Liver (tissue), 9 donors: ENCODE results near the gene RESF1. TPM values are rescaled to one million over a fixed set of nuclear protein-coding genes. Genes with fewer than 3 reads are reported as not detected.

Experiments
- DNase-seq: peaks from one replicate; pipeline ENCODE4 v3.0.0-alpha.2; 2017; ENCODE audit warnings: low spot score
- H3K27ac ChIP-seq, 2 donors: one replicate each; pipeline ENCODE4 v1.7.0; 2013; ENCODE audit warnings: inconsistent platforms in 2 of 2, low read length in 2 of 2, control low read depth in 1 of 2, low read depth in 1 of 2, mild to moderate bottlenecking in 1 of 2
- H3K27me3 ChIP-seq, 4 donors: one replicate each; pipeline versions ENCODE4 v1.6.1 to v1.7.0; 2013; ENCODE audit warnings: low read length in 3 of 4, inconsistent platforms in 1 of 4, mild to moderate bottlenecking in 1 of 4, moderate library complexity in 1 of 4; ENCODE audit not compliant: control insufficient read depth in 4 of 4, insufficient read depth in 4 of 4
- H3K36me3 ChIP-seq, 4 donors: one replicate each; pipeline versions ENCODE4 v1.6.1 to v1.7.0; 2013; ENCODE audit warnings: low read length in 3 of 4, mild to moderate bottlenecking in 3 of 4, low read depth in 1 of 4, moderate library complexity in 1 of 4; ENCODE audit not compliant: control insufficient read depth in 4 of 4, insufficient read depth in 3 of 4
- H3K4me1 ChIP-seq, 4 donors: one replicate each; pipeline versions ENCODE4 v1.6.1 to v1.7.0; 2013; ENCODE audit warnings: low read length in 3 of 4, mild to moderate bottlenecking in 3 of 4, moderate library complexity in 1 of 4; ENCODE audit not compliant: control insufficient read depth in 4 of 4, insufficient read depth in 4 of 4
- H3K4me3 ChIP-seq, 3 donors: one replicate each; pipeline versions ENCODE4 v1.6.1 to v1.7.0; 2013; ENCODE audit warnings: low read length in 3 of 3, control low read depth in 1 of 3, low read depth in 1 of 3, mild to moderate bottlenecking in 1 of 3
- H3K9ac ChIP-seq, 2 donors: one replicate each; pipeline ENCODE4 v1.7.0; 2013; ENCODE audit warnings: low read length in 2 of 2, mild to moderate bottlenecking in 2 of 2, moderate library complexity in 2 of 2, control low read depth in 1 of 2, low read depth in 1 of 2
- H3K9me3 ChIP-seq, 4 donors: one replicate each; pipeline versions ENCODE4 v1.6.1 to v1.7.0; 2013; ENCODE audit warnings: low read length in 3 of 4; ENCODE audit not compliant: control insufficient read depth in 4 of 4
- ATF3 ChIP-seq: IDR thresholded peaks from 2 replicates; pipeline ENCODE4 v1.6.1; 2016; ENCODE audit warnings: antibody characterized with exemption
- CTCF ChIP-seq: fragments of 150-350 bp; IDR thresholded peaks from 2 replicates; pipeline ENCODE4 v1.5.1; 2017; ENCODE audit warnings: improper control_type of control experiment, low read depth, low read length; ENCODE audit not compliant: missing input control
- EGR1 ChIP-seq, 2 donors: IDR thresholded peaks; 2 replicates each; pipeline ENCODE4 v1.6.1; 2016 to 2018; ENCODE audit warnings: antibody characterized with exemption in 2 of 2, low read depth in 2 of 2
- FOXA1 ChIP-seq: IDR thresholded peaks from 2 replicates; pipeline ENCODE4 v1.6.1; 2016; ENCODE audit warnings: antibody characterized with exemption
- FOXA2 ChIP-seq: IDR thresholded peaks from 2 replicates; pipeline ENCODE4 v1.6.1; 2016; ENCODE audit warnings: antibody characterized with exemption
- GABPA ChIP-seq, 2 donors: IDR thresholded peaks in 1 of 2; conservative IDR thresholded peaks in 1 of 2; 2 replicates each; pipeline ENCODE4 v1.6.1; 2016; ENCODE audit warnings: antibody characterized with exemption in 2 of 2, mild to moderate bottlenecking in 1 of 2, moderate library complexity in 1 of 2
- HNF4A ChIP-seq, 2 donors: conservative IDR thresholded peaks; 2 replicates each; pipeline ENCODE4 v1.6.1; 2016; ENCODE audit warnings: antibody characterized with exemption in 2 of 2, mild to moderate bottlenecking in 2 of 2
- HNF4G ChIP-seq: IDR thresholded peaks from 2 replicates; pipeline ENCODE4 v1.6.1; 2016; ENCODE audit warnings: antibody characterized with exemption
- JUND ChIP-seq, 2 donors: IDR thresholded peaks; 2 replicates each; pipeline ENCODE4 v1.6.1; 2016; ENCODE audit warnings: antibody characterized with exemption in 2 of 2
- MAX ChIP-seq: IDR thresholded peaks from 2 replicates; pipeline ENCODE4 v1.6.1; 2016; ENCODE audit warnings: antibody characterized with exemption
- NR2F2 ChIP-seq: IDR thresholded peaks from 2 replicates; pipeline ENCODE4 v1.6.1; 2016; ENCODE audit warnings: antibody characterized with exemption
- RAD21 ChIP-seq, 2 donors: IDR thresholded peaks; 2 replicates each; pipeline ENCODE4 v1.6.1; 2016; ENCODE audit warnings: antibody characterized with exemption in 2 of 2, mild to moderate bottlenecking in 2 of 2
- REST ChIP-seq: IDR thresholded peaks from 2 replicates; pipeline ENCODE4 v1.6.1; 2016; ENCODE audit warnings: antibody characterized with exemption, mild to moderate bottlenecking
- RXRA ChIP-seq, 2 donors: IDR thresholded peaks; 2 replicates each; pipeline ENCODE4 v1.6.1; 2017 to 2018; ENCODE audit warnings: antibody characterized with exemption in 2 of 2, mild to moderate bottlenecking in 1 of 2
- SP1 ChIP-seq: IDR thresholded peaks from 2 replicates; pipeline ENCODE4 v1.6.1; 2018; ENCODE audit warnings: antibody characterized with exemption, mild to moderate bottlenecking
- TAF1 ChIP-seq: conservative IDR thresholded peaks from 2 replicates; pipeline ENCODE4 v1.6.1; 2016; ENCODE audit warnings: antibody characterized with exemption, mild to moderate bottlenecking
- YY1 ChIP-seq: IDR thresholded peaks from 2 replicates; pipeline ENCODE4 v1.6.1; 2016; ENCODE audit warnings: antibody characterized with exemption, mild to moderate bottlenecking
- ZBTB33 ChIP-seq: IDR thresholded peaks from 2 replicates; pipeline ENCODE4 v1.6.1; 2016; ENCODE audit warnings: antibody characterized with exemption
- WGBS: extraction: QIAGEN DNeasy Blood & Tissue Kit; methylation state at CpG from one replicate; pipeline ENCODE4 v1.1.7; 2013; 5-methylcytosine and 5-hydroxymethylcytosine counted together
- polyA plus RNA-seq, 2 donors: library from polyadenylated mRNA; stranded (reverse) in 1 of 2; unstranded in 1 of 2; fragments of 200-250 nt in 1 of 2; fragments of >200 nt in 1 of 2; fragmentation: Nextera tagmentation in 1 of 2; extraction: Ambion mirVana in 1 of 2; gene quantifications; one replicate each; pipeline versions ENCODE4 v1.2.1 to v1.2.3, GENCODE V29; 2013 to 2015
- total RNA-seq, 2 donors: library from RNA; depleted of rRNA; stranded (reverse); fragments of >200 nt; gene quantifications; one replicate each; pipeline ENCODE4 v1.2.3, GENCODE V29; 2014
- donor health status: healthy.
- donor health status: healthy.
- donor health status: healthy.
- donor health status: healthy.
- donor health status: healthy.

Gene RESF1
- total and polyA plus RNA-seq, 4 donors = 19.5 to 69.7 (median 37.2) TPM

GRCh38 chr12:32003654-32004053 lies 44.4 kb downstream of the RESF1 start:
- Histone ChIP-seq H3K4me3 (no peak overlapping the region), H3K9ac (no peak overlapping the region), H3K9me3 (no peaks in the 10 kb centered on the region), H3K27me3 (no peaks in the 10 kb centered on the region), H3K4me1 (no peaks in the 10 kb centered on the region), H3K36me3 (peaks cover 2 to 15% (median 9%) of the 10 kb centered on the region in 4 donors), H3K27ac (no peak overlapping the region)
- TF ChIP-seq ATF3 (no peak), SP1 (no peak), MAX (no peak), HNF4G (no peak), RAD21 (IDR thresholded peaks at IDR 0.05) (no peak), CTCF (no peak), NR2F2 (no peak), REST (no peak), EGR1 (IDR thresholded peaks at IDR 0.05; ENCODE audit: low read depth in 2 of 2) (no peak), GABPA (IDR thresholded peaks at IDR 0.05 in 1 of 2, conservative IDR thresholded peaks at IDR 0.05 in 1 of 2) (no peak), YY1 (no peak), ZBTB33 (no peak), TAF1 (no peak), FOXA1 (no peak), RXRA (IDR thresholded peaks at IDR 0.05) (no peak), JUND (IDR thresholded peaks at IDR 0.05) (no peak), HNF4A (conservative IDR thresholded peaks at IDR 0.05) (no peak), FOXA2 (no peak)
- DNase-seq = no peak
- WGBS = 100% methylated on average over 1 of the region's 1 CpG
